ENCODE data around the gene TLX1.

Gene TLX1

DNA sequence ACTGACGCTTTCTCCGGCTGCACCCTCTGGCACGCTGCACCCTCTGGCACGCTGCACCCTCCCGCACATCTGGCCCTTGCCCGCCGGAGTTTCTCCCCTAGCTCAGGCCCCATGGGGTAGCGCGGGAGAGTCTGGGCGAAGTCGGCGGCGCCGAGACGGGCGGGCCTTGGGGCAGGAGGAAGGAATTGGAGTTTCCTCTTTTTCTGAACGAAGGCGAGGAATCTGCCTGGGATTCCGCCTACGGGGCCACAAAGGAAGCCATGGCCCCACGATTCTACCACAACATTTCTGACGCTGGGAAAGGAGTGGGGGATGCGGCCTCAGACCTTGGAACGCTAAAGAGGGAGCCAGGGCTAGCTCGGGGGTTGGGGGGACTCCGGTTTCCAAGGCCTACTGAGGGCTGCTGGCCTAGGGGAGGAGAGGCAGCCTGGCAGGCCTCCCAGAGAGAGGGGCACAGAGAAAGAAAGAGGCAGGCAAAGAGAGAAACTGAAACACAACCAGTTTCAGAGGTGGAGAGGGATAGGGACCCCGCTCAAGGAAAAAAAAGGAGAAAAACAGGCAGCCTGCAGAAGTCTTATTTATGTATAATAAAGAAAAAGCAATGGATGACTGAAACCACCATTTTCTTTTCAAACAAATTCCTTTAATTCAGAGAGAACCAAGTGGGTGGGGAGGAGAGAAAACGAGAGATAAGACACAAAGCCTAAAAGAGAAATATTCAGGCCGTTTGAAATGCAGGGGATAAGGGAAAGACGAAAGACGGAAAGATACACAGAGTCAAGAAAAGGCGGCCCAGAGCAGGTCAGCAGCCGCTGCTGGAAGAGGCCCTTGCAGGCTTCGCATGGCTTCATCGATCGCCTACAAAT lies 4.3 kb downstream of the TLX1 start:
- peaks cover 3% of the 10 kb centered on the region for H3K4me1 ChIP-seq
- H3K9me3 ChIP-seq (ENCODE audit: control insufficient read depth, low read length) = no peaks in the 10 kb centered on the region
- no peak overlapping the region for H3K27ac ChIP-seq
- H3K27me3 ChIP-seq (ENCODE audit: control insufficient read depth, insufficient read depth, low read length) = peaks cover 40% of the 10 kb centered on the region
- H3K4me2 ChIP-seq (ENCODE audit: low read length) = no peak overlapping the region
- H3K4me3 ChIP-seq (ENCODE audit: low read depth, low read length) = no peak overlapping the region
- H3K36me3 ChIP-seq (ENCODE audit: control insufficient read depth, insufficient read depth, low read length) = no peaks in the 10 kb centered on the region
- no peaks in the 10 kb centered on the region for H3K79me2 ChIP-seq
- no peak overlapping the region for H2AFZ ChIP-seq
- TF ChIP-seq, protein P1, sequence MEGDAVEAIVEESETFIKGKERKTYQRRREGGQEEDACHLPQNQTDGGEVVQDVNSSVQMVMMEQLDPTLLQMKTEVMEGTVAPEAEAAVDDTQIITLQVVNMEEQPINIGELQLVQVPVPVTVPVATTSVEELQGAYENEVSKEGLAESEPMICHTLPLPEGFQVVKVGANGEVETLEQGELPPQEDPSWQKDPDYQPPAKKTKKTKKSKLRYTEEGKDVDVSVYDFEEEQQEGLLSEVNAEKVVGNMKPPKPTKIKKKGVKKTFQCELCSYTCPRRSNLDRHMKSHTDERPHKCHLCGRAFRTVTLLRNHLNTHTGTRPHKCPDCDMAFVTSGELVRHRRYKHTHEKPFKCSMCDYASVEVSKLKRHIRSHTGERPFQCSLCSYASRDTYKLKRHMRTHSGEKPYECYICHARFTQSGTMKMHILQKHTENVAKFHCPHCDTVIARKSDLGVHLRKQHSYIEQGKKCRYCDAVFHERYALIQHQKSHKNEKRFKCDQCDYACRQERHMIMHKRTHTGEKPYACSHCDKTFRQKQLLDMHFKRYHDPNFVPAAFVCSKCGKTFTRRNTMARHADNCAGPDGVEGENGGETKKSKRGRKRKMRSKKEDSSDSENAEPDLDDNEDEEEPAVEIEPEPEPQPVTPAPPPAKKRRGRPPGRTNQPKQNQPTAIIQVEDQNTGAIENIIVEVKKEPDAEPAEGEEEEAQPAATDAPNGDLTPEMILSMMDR (IDR thresholded peaks at IDR 0.05) = no peak
- H3K9ac ChIP-seq = no peak overlapping the region

DNA sequence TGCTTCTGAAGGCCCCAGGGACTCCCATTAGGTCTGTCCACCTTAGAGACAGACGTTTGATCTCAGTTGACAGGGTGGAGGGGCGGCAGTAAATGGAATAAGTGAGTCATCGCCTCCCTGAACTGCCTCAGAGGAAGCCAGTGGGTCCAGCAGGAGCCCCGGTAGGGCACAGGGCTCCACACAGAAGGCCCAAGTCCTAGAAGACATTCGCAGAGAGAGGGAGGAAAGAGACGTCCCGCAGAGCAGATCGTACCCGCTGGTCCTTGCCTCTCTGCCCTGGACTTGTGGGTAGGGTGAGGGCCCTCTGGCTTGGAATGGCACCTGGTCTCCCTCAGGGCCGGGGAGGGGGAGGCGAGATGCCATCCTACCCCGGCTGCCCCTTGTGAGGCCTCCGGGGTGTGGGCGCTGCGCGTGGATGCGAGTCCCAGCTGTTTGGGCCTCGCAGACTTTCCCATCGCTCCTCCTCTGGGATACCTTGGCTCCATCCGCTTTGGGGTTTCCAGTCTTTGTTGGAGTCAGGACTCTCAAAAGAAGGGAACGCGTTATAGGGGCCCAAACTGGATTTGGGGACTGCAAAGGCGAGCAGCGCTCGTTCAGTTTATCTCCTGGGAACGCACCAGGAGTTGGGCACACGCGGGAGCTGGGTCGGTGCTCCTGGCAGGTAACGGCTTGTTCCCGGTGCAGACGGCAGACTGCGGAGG lies 5.1 kb downstream of the TLX1 start:
- H3K4me3 ChIP-seq (ENCODE audit: low read depth, low read length) = no peak overlapping the region
- no peak overlapping the region for H3K27ac ChIP-seq
- no peaks in the 10 kb centered on the region for H3K36me3 ChIP-seq (ENCODE audit: control insufficient read depth, insufficient read depth, low read length)
- no peak overlapping the region for H2AFZ ChIP-seq
- H3K4me1 ChIP-seq = peaks cover under 1% of the 10 kb centered on the region
- H3K4me2 ChIP-seq (ENCODE audit: low read length) = no peak overlapping the region
- no peaks in the 10 kb centered on the region for H3K79me2 ChIP-seq
- no peak overlapping the region for H3K9ac ChIP-seq
- peaks cover 39% of the 10 kb centered on the region for H3K27me3 ChIP-seq (ENCODE audit: control insufficient read depth, insufficient read depth, low read length)
- no peaks in the 10 kb centered on the region for H3K9me3 ChIP-seq (ENCODE audit: control insufficient read depth, low read length)
- TF ChIP-seq, protein P1 (IDR thresholded peaks at IDR 0.05) = no peak

- H3K36me3 ChIP-seq (ENCODE audit: control insufficient read depth, insufficient read depth, low read length) = no peaks in the 10 kb centered on the region
- TF ChIP-seq, protein P1 (IDR thresholded peaks at IDR 0.05) = no peak
- H3K4me1 ChIP-seq = peaks cover 3% of the 10 kb centered on the region
- H3K27me3 ChIP-seq (ENCODE audit: control insufficient read depth, insufficient read depth, low read length) = peaks cover 36% of the 10 kb centered on the region
- H3K27ac ChIP-seq = no peak overlapping the region
- H3K9ac ChIP-seq = no peak overlapping the region
- no peak overlapping the region for H3K4me3 ChIP-seq (ENCODE audit: low read depth, low read length)
- no peaks in the 10 kb centered on the region for H3K9me3 ChIP-seq (ENCODE audit: control insufficient read depth, low read length)
- H3K79me2 ChIP-seq = no peaks in the 10 kb centered on the region
- H3K4me2 ChIP-seq (ENCODE audit: low read length) = no peak overlapping the region
- no peak overlapping the region for H2AFZ ChIP-seq
Observed at GRCh38 chr10:101136708-101137121, 5.6 kb downstream of the TLX1 start.

GRCh38 chr10:101137271-101137670 lies 6.2 kb downstream of the TLX1 start:
- Histone ChIP-seq H3K4me3 (ENCODE audit: low read depth, low read length) (no peak overlapping the region), H2AFZ (no peak overlapping the region), H3K27ac (no peak overlapping the region), H3K9me3 (ENCODE audit: control insufficient read depth, low read length) (no peaks in the 10 kb centered on the region), H3K4me2 (ENCODE audit: low read length) (no peak overlapping the region), H3K36me3 (ENCODE audit: control insufficient read depth, insufficient read depth, low read length) (no peaks in the 10 kb centered on the region), H3K4me1 (peaks cover 4% of the 10 kb centered on the region), H3K79me2 (no peaks in the 10 kb centered on the region), H3K9ac (no peak overlapping the region), H3K27me3 (ENCODE audit: control insufficient read depth, insufficient read depth, low read length) (peaks cover 32% of the 10 kb centered on the region)
- TF ChIP-seq, protein P1 (IDR thresholded peaks at IDR 0.05) = no peak

Measured in parathyroid adenoma (tissue), 2 donors.